Small intestine (tissue), 16 donors: Measurements from ENCODE around the gene NHS. TPM values are rescaled to one million over a fixed set of nuclear protein-coding genes. Genes with fewer than 3 reads are reported as not detected.

ENCODE experiments used
- DNase-seq, 2 donors: peaks; one replicate each; pipeline versions ENCODE4 v3.0.0 to v3.0.0-alpha.2; 2013
- FAIRE-seq: peaks from 2 replicates; lab custom pipeline; 2012; peaks lifted over from hg19 to GRCh38; lab: Jason Lieb, UNC
- H3K27ac ChIP-seq, 3 donors: one replicate each; pipeline ENCODE4 v1.5.1; 2013; ENCODE audit warnings: low read length in 2 of 3, mild to moderate bottlenecking in 2 of 3, control low read depth in 1 of 3, inconsistent platforms in 1 of 3, low read depth in 1 of 3, moderate library complexity in 1 of 3
- H3K27me3 ChIP-seq, 3 donors: one replicate each; pipeline ENCODE4 v1.6.1; 2013; ENCODE audit warnings: low read length in 3 of 3, inconsistent platforms in 1 of 3; ENCODE audit not compliant: control insufficient read depth in 3 of 3, insufficient read depth in 3 of 3
- H3K36me3 ChIP-seq, 3 donors: one replicate each; pipeline ENCODE4 v1.6.1; 2013; ENCODE audit warnings: low read length in 3 of 3, inconsistent platforms in 1 of 3, low read depth in 1 of 3, mild to moderate bottlenecking in 1 of 3, moderate library complexity in 1 of 3; ENCODE audit not compliant: control insufficient read depth in 3 of 3, insufficient read depth in 2 of 3
- H3K4me1 ChIP-seq, 3 donors: one replicate each; pipeline ENCODE4 v1.6.1; 2013; ENCODE audit warnings: low read length in 2 of 3, inconsistent platforms in 1 of 3, low read depth in 1 of 3, mild to moderate bottlenecking in 1 of 3, moderate library complexity in 1 of 3; ENCODE audit not compliant: control insufficient read depth in 3 of 3, insufficient read depth in 2 of 3
- H3K4me3 ChIP-seq, 3 donors: one replicate each; pipeline ENCODE4 v1.5.1; 2013; ENCODE audit warnings: low read length in 3 of 3, control low read depth in 1 of 3, inconsistent platforms in 1 of 3, low read depth in 1 of 3, mild to moderate bottlenecking in 1 of 3, moderate library complexity in 1 of 3
- H3K9me3 ChIP-seq, 2 donors: one replicate each; pipeline ENCODE4 v1.6.1; 2013; ENCODE audit warnings: low read depth in 1 of 2, low read length in 1 of 2; ENCODE audit not compliant: control insufficient read depth in 2 of 2, insufficient read depth in 1 of 2
- WGBS, 3 donors: extraction: QIAGEN DNeasy Blood & Tissue Kit; methylation state at CpG; one replicate each; pipeline ENCODE4 v1.1.7; 2013; 5-methylcytosine and 5-hydroxymethylcytosine counted together
- long read RNA-seq, 10 donors: transcript quantifications; one replicate each; lab custom pipeline, GENCODE V29; 2026
- polyA plus RNA-seq, 4 donors: library from polyadenylated mRNA; stranded (reverse) in 3 of 4; unstranded in 1 of 4; fragments of 200-250 nt in 3 of 4; fragments of 120-200 nt in 1 of 4; gene quantifications; one replicate each; pipeline versions ENCODE4 v1.2.1 to v1.2.3, GENCODE V29; 2013
- donor health status: healthy with polysubstance abuse.
- donor health status: control.
- donor health status: control.
- donor health status: Bipolar disorder and iron deficiency.
- donor health status: healthy.

NHS gene
- 1 to 10 TPM in 2 of 4 donors, under 1 TPM in 2; under 0.01 to 5.8 (median 0.79) TPM for polyA plus RNA-seq
- long read RNA-seq, donor 1 = 0 reads
- long read RNA-seq, donor 2 = 0 reads
- long read RNA-seq, donor 3 = 0 reads
- long read RNA-seq, donor 4 = 0 reads
- long read RNA-seq, donor 5 = 0 reads
- long read RNA-seq, donor 6 = 0 reads
- long read RNA-seq, donor 7 = 0 reads
- long read RNA-seq, donor 8 = 0 reads
- long read RNA-seq, donor 9 = 0 reads
- long read RNA-seq, donor 10 = 0 reads

GRCh38 chrX:17374619-17375366, at the start of gene NHS:
Gene NHS, plus strand, starts transcription at chrX:17375200. Its CDS starts 558 bp downstream, at chrX:17375758.
- Histone ChIP-seq H3K27ac (peak within 1 kb of the TSS in 2 of 3 donors; percentile 62 to 73), H3K4me1 (no peaks in the 10 kb centered on the region), H3K9me3 (no peaks in the 10 kb centered on the region), H3K4me3 (peak within 1 kb of the TSS in 2 of 3 donors; percentile 30 to 67), H3K27me3 (peaks cover 0 to 1% (median 0%) of the 10 kb centered on the region in 3 donors), H3K36me3 (no peaks in the 10 kb centered on the region)
- peak; percentile 33 to 84 for DNase-seq
- 1 to 41% (median 6%) methylated on average over 19 to 51 of the region's 52 CpGs for WGBS, 3 donors
- no peak for FAIRE-seq

GRCh38 chrX:17328837-17329236, 46.2 kb upstream of the NHS start:
- DNase-seq = no peak
- H3K27ac ChIP-seq = no peak overlapping the region
- WGBS, 3 donors = 65 to 80% (median 68%) methylated on average over 2 of the region's 2 CpGs
- no peaks in the 10 kb centered on the region for H3K27me3 ChIP-seq
- H3K4me1 ChIP-seq = no peaks in the 10 kb centered on the region
- H3K4me3 ChIP-seq = no peak overlapping the region
- no peaks in the 10 kb centered on the region for H3K9me3 ChIP-seq
- H3K36me3 ChIP-seq = no peaks in the 10 kb centered on the region
- no peak for FAIRE-seq

GRCh38 chrX:17336377-17336776, 38.6 kb upstream of the NHS start:
- Histone ChIP-seq H3K27ac (no peak overlapping the region), H3K27me3 (no peaks in the 10 kb centered on the region), H3K4me1 (no peaks in the 10 kb centered on the region), H3K36me3 (no peaks in the 10 kb centered on the region), H3K4me3 (no peak overlapping the region), H3K9me3 (no peaks in the 10 kb centered on the region)
- no peak for DNase-seq
- no peak for FAIRE-seq

- 72 to 89% (median 78%) methylated on average over 3 to 4 of the region's 4 CpGs for WGBS, 3 donors
- DNase-seq (no peak), FAIRE-seq (no peak)
- Histone ChIP-seq H3K27me3 (no peaks in the 10 kb centered on the region), H3K4me3 (no peak overlapping the region), H3K9me3 (no peaks in the 10 kb centered on the region), H3K4me1 (peaks cover 0 to 7% (median 0%) of the 10 kb centered on the region in 3 donors), H3K27ac (no peak overlapping the region), H3K36me3 (no peaks in the 10 kb centered on the region)
Observed at GRCh38 chrX:17355976-17356375, 19.0 kb upstream of the NHS start.

GRCh38 chrX:17359500-17359899, 15.5 kb upstream of the NHS start:
- WGBS, 3 donors = 46 to 67% (median 52%) methylated on average over 3 of the region's 3 CpGs
- Histone ChIP-seq H3K27ac (no peak overlapping the region), H3K36me3 (no peaks in the 10 kb centered on the region), H3K4me1 (no peaks in the 10 kb centered on the region), H3K27me3 (no peaks in the 10 kb centered on the region), H3K9me3 (peaks cover 0 to 2% of the 10 kb centered on the region in 2 donors), H3K4me3 (no peak overlapping the region)
- no peak for FAIRE-seq
- DNase-seq = no peak

GRCh38 chrX:17361620-17362019, 13.4 kb upstream of the NHS start:
- Histone ChIP-seq H3K27me3 (no peaks in the 10 kb centered on the region), H3K4me1 (no peaks in the 10 kb centered on the region), H3K36me3 (no peaks in the 10 kb centered on the region), H3K9me3 (peaks cover 0 to 2% of the 10 kb centered on the region in 2 donors), H3K27ac (no peak overlapping the region), H3K4me3 (no peak overlapping the region)
- WGBS, 3 donors = 69 to 78% (median 77%) methylated on average over 14 of the region's 14 CpGs
- DNase-seq = no peak
- no peak for FAIRE-seq

GRCh38 chrX:17368002-17368401, 7.0 kb upstream of the NHS start:
- Histone ChIP-seq H3K27me3 (no peaks in the 10 kb centered on the region), H3K4me3 (no peak overlapping the region), H3K4me1 (peaks cover 0 to 2% (median 0%) of the 10 kb centered on the region in 3 donors), H3K36me3 (no peaks in the 10 kb centered on the region), H3K9me3 (no peaks in the 10 kb centered on the region), H3K27ac (no peak overlapping the region)
- FAIRE-seq (no peak), DNase-seq (no peak)
- WGBS, 3 donors = 61 to 81% (median 74%) methylated on average over 3 of the region's 3 CpGs

- Histone ChIP-seq H3K9me3 (no peaks in the 10 kb centered on the region), H3K4me3 (no peak overlapping the region), H3K4me1 (peaks cover 0 to 2% (median 0%) of the 10 kb centered on the region in 3 donors), H3K27ac (peak overlapping the region in 1 of 3 donors; percentile 44), H3K36me3 (no peaks in the 10 kb centered on the region), H3K27me3 (no peaks in the 10 kb centered on the region)
- DNase-seq = no peak
- 31 to 44% (median 39%) methylated on average over 6 of the region's 6 CpGs for WGBS, 3 donors
- no peak for FAIRE-seq
Observed at GRCh38 chrX:17369309-17369708, 5.7 kb upstream of the NHS start.
